CD4-positive, alpha-beta T cell treated with Interleukin-6 for 4 hours (primary cell): ENCODE data around the gene WFIKKN1.

Experiments
- DNase-seq: peaks from one replicate; pipeline ENCODE4 v3.0.0-alpha.2; 2020; ENCODE audit warnings: mixed read lengths

Gene WFIKKN1

GRCh38 chr16:659618-660017 is 28.8 kb downstream of the WFIKKN1 start:
- DNase-seq = no peak

DNA sequence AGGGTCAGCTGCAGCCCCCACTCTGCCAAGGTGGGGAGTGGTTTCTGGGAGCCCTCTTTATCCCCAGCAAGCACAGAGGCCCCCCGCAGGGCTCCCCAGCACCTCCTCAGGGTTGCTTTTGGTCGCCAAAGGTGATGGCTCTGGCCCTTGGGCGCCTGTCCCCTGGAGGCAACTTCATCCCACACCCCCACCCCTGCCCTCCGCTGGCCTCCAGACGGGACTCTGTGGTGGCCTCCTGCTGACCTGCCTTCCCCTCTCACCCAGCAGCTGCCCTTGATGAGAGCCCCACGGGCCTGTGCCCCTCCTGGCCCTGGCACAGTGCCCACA is 29.3 kb downstream of the WFIKKN1 start:
- no peak for DNase-seq

GRCh38 chr16:660459-661183 is 29.8 kb downstream of the WFIKKN1 start:
- DNase-seq = peak; percentile 80

- DNase-seq = no peak
These were observed 30.5 kb downstream of the WFIKKN1 start for GRCh38 chr16:661184-661821.

DNA sequence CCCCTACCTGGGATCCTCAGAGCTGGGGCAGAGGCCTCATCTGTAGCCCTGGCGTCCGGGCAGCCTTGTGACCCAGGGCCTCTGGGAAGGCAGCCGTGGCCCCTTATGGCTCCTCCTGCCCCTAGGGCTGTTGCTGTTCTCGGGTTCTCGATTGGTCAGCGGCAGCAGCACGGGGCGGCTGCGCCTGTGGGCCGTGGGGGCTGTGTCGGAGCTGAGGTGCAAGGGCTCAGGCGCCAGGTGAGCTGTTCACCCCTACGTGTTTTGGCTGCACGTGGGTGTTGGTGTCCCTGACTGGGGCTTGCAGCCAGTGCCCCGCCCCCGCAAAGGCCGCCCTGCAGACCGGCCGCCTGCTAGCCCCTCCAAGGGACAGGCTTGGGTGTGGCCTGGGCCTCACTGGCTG is 31.3 kb downstream of the WFIKKN1 start:
- DNase-seq = no peak

- DNase-seq = no peak
These were observed 31.8 kb downstream of the WFIKKN1 start for GRCh38 chr16:662597-662996.

DNA sequence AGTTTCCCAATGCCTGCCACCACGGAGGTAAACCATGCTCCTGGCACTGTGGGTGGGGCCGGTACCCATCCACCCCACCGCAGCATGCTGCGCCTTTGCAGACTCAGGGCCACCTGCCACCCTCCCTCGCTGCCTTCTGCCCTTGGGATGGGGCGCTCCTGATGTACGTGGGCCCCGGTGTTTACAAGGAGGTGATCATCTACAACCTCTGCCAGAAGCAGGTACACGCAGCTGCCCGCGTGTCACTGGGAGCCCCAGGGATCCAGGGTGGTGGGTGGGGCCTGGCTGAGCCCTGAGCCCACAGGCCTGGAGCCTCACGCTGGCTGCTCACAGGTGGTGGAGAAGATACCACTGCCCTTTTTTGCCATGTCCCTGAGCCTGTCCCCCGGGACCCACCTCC is 35.8 kb downstream of the WFIKKN1 start:
- DNase-seq = no peak

- DNase-seq = no peak
These were observed 36.5 kb downstream of the WFIKKN1 start for GRCh38 chr16:667113-667779.

GRCh38 chr16:667780-668518 is 37.2 kb downstream of the WFIKKN1 start, which contains the start of gene RHOT2:
RHOT2 (plus strand) TSS chr16:668132; CDS start chr16:668200, 68 bp downstream.
- peak; percentile 95 for DNase-seq

DNA sequence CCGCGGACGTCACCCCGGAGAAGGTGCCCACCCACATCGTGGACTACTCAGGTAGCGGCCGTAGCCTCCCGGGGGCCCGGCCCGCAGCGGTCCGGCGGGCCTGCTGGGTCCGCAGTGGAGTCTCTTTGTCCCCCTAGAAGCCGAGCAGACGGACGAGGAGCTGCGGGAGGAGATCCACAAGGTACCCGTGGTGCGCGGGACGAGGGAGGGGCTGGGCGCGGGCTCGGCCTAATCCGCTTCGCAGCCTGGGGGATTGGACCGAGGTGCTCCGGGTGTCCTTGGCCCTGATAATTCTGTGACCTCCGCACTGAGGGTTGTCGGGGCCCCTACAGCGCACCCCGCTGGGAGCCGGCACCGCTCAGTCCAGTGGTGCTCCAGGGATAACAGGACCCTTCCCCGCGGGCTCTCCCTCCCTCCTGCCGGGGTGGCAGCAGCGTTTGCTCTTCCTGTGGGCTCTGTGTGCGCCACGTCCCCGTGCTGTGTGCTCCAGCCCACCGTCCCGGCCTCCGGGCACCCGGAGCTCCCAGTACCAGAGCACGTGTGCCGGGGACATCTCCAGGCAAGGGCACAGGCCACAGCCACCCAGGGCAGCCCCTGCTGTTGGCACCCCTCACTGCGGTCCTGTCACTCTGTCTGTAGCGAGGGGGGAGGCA is 37.9 kb downstream of the WFIKKN1 start:
- DNase-seq = no peak

DNA sequence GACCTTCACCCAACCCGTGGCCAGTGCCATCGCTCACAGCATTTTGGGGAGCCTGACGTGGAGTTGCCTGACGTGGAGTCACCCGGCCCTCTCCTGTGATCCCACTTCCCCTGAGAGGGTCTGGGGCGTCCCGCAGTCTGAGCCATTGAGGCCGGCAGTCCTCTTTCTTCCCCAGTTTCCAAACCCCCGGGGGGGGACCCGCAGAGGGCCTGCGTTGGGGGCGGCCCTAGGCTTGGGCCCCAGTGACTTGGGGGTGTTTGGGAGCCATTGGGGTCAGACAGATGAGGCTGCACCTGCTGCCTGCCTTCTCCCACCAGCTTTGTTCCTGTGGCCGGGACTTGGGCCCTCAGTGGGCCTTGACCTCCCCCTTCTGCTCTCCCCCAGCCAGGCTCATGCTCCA is 38.9 kb downstream of the WFIKKN1 start:
- no peak for DNase-seq

- no peak for DNase-seq
These were observed 39.9 kb downstream of the WFIKKN1 start for GRCh38 chr16:670485-671352.

GRCh38 chr16:671353-672131 is 40.8 kb downstream of the WFIKKN1 start:
- DNase-seq = no peak

- no peak for DNase-seq
These were observed 41.6 kb downstream of the WFIKKN1 start for GRCh38 chr16:672371-672770.

- DNase-seq = no peak
These were observed 42.1 kb downstream of the WFIKKN1 start for GRCh38 chr16:672851-673250.

GRCh38 chr16:673399-673991 is 42.7 kb downstream of the WFIKKN1 start:
- DNase-seq = no peak

DNA sequence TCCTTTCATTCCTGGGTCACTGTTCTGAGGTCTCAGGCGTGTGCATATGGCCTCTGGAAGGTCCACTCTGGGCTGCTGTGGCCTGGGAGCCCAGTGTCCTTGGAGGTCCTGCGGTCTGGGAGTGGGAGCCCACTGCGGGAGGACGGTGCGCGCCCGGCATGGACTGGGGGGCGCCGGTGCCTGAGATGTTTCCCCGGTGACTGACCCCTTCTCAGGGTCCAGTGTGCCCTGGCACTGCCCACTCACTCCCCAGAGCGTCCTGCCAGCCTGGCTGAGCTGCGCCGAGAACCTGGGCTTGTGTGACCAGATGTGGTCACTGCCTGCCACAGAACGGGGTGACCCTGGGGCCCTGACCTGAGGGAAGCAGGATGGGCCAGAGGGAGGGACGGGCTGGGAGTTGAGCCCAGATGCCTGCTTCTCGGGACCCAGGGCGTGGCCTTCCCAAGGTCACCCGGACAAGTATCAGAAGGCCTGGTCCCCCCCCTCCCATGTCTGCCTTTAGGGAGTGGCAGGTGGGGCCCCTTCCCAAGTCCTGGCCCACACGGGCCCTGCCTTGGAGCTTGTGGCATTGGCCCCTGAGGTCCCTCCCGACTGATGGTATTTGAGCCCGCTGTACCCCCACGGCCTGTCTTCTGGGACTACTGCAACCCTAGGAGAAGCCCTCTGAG is 43.6 kb downstream of the WFIKKN1 start:
- DNase-seq = no peak

DNA sequence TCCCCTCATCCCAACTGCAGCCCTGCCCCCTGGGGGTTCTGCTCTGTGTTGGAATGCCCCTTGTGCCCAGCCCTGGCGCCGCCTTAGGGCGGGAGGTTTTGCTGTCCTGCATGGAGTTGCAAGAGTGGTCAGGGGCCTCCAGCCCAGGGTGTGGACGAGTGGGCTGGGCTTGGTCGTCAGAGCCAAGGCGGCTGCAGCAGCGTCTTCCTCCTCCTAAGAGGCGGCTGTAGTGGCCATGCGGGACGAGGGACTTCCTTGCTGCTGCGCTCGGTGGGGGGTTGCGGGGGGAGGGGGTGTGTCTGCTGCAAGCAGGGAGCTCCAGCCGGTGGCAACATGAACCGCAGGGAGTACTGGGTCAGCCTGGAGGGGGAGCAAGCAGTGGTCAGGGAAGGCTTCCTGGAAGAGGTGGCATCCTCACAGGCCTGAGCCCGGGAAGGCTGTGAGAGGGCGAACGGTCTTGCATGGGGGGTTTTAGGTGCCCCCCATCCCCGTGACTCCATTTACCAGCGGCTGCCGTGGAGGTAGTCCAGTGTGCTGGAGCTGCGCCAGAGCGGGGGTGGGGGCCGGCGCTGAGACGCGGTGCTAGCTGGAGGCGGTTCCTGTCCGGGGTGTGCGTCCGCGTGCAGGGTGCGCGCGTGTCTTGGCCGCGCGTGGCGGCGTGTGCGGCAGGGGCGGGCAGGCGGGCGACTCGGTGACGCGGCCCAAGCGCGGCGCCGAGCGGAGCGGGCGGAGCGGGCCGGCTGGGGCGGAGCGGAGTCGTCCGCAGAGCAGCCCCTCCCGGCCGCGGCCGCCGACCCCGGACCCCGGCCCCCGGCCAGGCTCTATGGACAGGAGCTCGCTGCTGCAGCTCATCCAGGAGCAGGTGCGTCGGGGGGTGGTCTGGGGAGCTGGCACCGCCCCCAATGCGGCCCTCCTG is 44.4 kb downstream of the WFIKKN1 start, which contains the start of gene RHBDL1:
Gene RHBDL1 (plus strand): TSS at position 704 of the 916 bp plus-strand sequence. CDS start 120 bp downstream, at position 824.
- DNase-seq = no peak
